Stimulated activated CD4-positive, alpha-beta T cell treated with anti-CD3 and anti-CD28 coated beads, Interleukin-2, amount 100 ng/mL, for 24 hours (primary cell): Measurements from ENCODE around the gene IGSF22.
"Not testable (repeated sequence)": the region's sequence is repeated elsewhere in the genome, so short reads cannot be mapped to it uniquely, and the experiment has no call there.

Source experiments
- DNase-seq, 2 donors: peaks; one replicate each; pipeline ENCODE4 v3.0.0-alpha.2; 2020

IGSF22 gene

DNA sequence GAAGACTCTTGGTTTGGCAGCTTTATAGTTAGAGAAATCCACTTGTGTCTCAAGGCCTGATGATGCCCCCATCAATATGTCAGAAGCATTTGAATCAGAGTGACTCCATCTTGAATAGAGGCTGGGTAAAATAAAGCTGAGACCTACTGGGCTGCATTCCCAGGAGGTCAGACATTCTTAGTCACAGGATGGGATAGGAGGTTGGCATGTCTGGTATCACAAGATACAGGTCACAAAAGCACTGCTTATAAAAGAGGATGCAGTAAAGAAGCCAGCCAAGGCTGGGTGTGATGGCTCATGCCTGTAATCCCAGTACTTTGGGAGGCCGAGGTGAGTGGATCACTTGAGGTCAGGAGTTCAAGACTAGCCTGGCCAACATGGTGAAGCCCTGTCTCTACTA is 44.0 kb downstream of the IGSF22 start:
- DNase-seq: not testable (repeated sequence)

DNA sequence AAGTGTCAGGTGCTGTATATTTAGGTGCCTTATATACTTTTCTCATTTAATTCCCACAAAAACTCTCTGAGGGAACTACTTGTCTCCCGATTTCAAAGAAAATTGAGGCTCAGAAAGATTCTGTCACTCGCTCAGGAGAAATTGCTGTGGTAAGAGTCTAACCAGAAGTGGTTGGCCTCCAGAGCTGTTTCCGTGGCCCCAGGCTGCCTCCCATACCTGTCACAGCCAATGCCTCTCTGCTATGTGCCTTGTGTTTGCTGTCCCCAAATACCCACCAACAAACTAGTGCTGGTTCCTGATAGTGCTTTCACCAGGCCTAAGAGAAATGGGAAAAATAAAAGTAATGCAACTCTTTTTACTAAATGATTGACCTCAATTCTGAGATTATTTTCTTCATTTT is 48.4 kb downstream of the IGSF22 start:
- no peak for DNase-seq

DNA sequence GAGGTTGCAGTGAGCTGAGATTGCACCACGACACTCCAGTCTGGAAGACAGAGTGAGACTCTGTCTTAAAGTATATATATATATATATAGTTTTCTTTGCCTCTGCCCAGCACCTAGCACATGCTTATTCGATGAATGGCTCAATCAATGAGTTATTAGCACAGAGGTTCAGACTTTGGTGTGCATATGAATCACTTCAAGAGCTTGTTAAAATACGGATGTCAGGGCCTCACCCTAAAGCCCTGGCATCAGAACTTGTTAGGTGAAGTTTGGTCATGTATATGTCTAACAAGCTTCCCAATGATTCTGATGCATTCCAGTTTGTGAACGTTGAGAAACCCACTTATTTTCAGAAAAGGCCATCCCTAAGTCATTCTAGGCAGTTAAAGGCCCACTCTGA is 49.2 kb downstream of the IGSF22 start:
- DNase-seq: no peak

DNA sequence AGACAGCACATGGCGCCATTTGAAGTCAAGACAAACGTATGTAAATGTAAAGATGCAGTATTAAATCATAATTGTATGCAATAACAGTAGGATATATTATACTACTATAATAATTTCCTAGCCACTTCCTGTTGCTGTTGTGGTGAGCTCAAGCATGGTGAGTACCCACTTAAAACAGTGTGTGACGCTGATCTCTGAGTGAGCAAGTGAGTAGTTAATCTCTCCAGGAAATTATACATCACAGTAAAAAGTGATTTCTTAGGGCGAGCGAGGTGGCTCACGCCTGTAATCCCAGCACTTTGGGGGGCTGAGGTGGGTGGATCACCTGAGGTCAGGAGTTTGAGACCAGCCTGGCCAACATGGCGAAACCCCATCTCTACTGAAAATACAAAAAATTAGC is 53.8 kb downstream of the IGSF22 start:
- DNase-seq: peak; percentile 8 to 31

DNA sequence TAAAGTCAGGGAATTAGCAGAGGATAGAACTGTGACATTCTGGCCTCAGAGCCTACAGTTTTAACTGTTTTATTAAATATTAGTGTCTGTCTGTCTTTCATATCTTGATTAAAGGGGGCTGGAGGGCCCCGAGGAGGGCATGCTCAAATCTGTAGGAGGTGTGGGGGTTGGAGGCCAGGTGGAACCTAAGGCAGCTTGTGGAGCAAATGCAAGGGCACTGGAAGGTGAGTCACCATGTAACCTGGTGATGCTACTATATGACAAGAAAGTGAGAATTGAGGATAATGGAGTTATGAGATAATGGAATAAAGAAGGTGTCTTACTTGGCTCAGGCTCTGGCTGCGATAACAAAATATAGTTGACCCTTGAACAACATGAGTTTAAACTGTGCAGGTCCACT is 54.7 kb downstream of the IGSF22 start:
- DNase-seq: peak; percentile 9 to 28

DNA sequence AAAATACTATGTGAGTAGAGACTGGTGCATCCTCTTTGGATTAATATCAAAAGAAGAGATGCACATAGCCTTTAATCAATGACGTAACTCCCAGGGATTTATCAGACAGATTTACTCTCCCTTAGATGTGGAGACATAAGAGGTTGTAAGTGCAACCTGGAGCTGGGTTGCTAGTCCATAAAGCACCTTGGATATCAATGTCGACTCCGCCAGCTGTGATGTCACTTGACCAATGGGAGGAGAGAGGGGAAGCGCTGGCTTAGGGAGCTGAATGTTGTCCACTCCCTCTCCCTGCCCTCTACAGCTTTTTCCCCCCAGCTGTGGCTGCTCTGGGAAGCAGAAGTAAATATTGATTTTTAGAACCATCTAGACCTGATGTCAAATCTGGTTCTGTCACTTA is 56.3 kb downstream of the IGSF22 start:
- no peak for DNase-seq

DNA sequence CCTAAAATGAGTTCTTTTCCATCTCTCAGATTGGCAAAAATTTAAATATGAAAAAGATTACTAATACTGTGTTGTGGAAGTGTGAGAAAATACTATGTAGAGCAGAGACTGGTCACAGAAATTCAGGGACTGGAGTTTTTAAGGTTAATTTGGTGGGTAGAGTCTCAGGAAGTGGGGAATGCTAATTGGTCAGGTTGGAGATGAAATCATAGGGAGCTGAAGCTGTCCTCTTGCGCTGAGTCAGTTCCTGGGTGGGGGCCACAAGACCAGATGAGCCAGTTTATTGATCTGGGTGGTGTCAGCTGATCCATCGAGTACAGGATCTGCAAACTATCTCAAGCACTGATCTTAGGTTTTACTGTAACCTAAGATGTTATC is 56.8 kb downstream of the IGSF22 start:
- peak; percentile 10 to 26 for DNase-seq

DNA sequence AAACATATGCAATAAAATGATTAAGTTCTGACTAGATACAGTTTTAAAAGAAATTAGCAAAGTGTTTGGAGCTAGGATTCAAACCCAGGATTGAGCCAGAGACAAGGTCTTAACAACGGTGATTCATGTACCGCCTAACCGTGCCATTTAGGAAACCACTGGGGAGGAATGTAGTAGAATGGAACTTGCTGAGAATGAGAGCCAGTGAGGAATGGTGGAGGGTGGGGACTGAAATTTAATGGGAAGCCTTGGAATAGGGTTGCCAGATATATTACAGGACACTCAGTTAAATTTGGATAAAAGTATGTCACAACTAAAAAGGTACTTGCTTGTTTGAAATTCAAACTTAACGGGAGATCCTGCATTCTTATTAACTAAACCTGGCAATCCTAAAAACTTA is 57.9 kb downstream of the IGSF22 start:
- no peak for DNase-seq

DNA sequence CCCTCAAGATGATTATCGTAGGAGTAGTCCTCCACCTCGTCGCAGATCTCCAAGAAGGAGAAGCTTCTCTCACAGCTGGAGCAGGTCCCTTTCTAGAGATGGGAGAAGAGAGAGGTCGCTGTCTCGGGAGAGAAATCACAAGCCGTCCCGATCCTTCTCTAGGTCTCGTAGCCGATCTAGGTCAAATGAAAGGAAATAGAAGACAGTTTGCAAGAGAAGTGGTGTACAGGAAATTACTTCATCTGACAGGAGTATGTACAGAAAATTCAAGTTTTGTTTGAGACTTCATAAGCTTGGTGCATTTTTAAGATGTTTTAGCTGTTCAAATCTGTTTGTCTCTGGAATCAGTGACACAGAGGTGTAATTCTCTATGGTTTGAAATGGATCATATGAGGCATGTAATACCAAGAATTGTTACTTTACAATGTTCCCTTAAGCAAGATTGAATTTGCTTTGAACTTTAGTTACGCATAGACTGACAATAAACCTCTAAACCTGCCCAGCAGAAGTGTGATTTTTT is 60.6 kb downstream of the IGSF22 start:
- DNase-seq: not testable (repeated sequence)

DNA sequence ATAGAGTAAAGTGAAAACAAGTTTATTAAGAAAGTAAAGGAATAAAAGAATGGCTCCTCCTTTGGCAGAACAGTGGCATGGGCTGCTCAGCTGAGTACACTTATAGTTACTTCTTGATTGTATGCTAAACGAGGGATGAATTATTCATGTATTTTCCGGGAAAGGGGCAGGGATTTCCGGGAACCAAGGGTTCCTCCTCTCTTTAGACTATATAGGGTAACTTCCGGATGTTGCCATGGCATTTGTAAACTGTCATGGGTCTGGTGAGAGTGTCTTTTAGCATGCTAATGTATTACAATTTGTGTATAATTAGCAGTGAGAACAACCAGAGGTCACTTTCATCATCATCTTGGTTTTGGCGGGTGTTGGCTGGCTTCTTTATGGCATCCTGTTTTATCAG is 68.3 kb downstream of the IGSF22 start:
- no peak for DNase-seq
